ENCODE measurements around the gene CTSS.

GRCh38 chr1:150796374-150796773 is 30.8 kb upstream of the CTSS start:
- TF ChIP-seq CTCF (conservative IDR thresholded peaks at IDR 0.05; ENCODE audit: low read length), result no peak
- no peak for TF ChIP-seq EZH2phosphoT487 (IDR thresholded peaks at IDR 0.05; ENCODE audit: borderline replicate concordance, low read depth, low read length)

Measured in OCI-LY7 (cell line).